Neuronal stem cell (in vitro differentiated cells): ENCODE data around the gene GJC3.

ENCODE experiments used
- DNase-seq: peaks from one replicate; pipeline ENCODE4 v3.0.0-alpha.2; 2013; ENCODE audit warnings: low spot score
- H2AFZ ChIP-seq: one replicate; pipeline ENCODE4 v1.6.1; 2013; ENCODE audit warnings: mild to moderate bottlenecking, low read length, inconsistent platforms
- H2AK5ac ChIP-seq: 2 replicates; pipeline ENCODE4 v1.6.1; 2013; ENCODE audit warnings: low read depth, mild to moderate bottlenecking, inconsistent platforms, low read length, moderate library complexity, mixed read lengths
- H2BK120ac ChIP-seq: 2 replicates; pipeline ENCODE4 v1.6.1; 2013; ENCODE audit warnings: low read depth, mild to moderate bottlenecking, inconsistent platforms, low read length, moderate library complexity, mixed read lengths
- H2BK12ac ChIP-seq: one replicate; pipeline ENCODE4 v1.6.1; 2013; ENCODE audit warnings: low read length, inconsistent platforms
- H2BK15ac ChIP-seq: 2 replicates; pipeline ENCODE4 v1.6.1; 2013; ENCODE audit warnings: mild to moderate bottlenecking, low read length, inconsistent platforms, mixed read lengths
- H2BK5ac ChIP-seq: one replicate; pipeline ENCODE4 v1.6.1; 2013; ENCODE audit warnings: inconsistent platforms, mild to moderate bottlenecking, low read length, moderate library complexity
- H3K14ac ChIP-seq: one replicate; pipeline ENCODE4 v1.6.1; 2013; ENCODE audit warnings: low read length, inconsistent platforms
- H3K18ac ChIP-seq: 2 replicates; pipeline ENCODE4 v1.6.1; 2013; ENCODE audit warnings: low read length, inconsistent platforms
- H3K23ac ChIP-seq: 2 replicates; pipeline ENCODE4 v1.6.1; 2013; ENCODE audit warnings: low read depth, mild to moderate bottlenecking, mixed read lengths, low read length, inconsistent platforms; ENCODE audit not compliant: poor library complexity
- H3K27ac ChIP-seq: replicated peaks from 3 replicates; pipeline ENCODE4 v1.5.1; 2013; ENCODE audit warnings: low read length, inconsistent platforms
- H3K27me3 ChIP-seq, 3 experiments: 2 replicates each; pipeline ENCODE4 v1.6.1; 2013; ENCODE audit warnings: low read length in 3 of 3, mild to moderate bottlenecking in 2 of 3, inconsistent platforms in 1 of 3, low read depth in 1 of 3, mixed read lengths in 1 of 3, moderate library complexity in 1 of 3; ENCODE audit not compliant: control insufficient read depth in 3 of 3, insufficient read depth in 3 of 3
- H3K36me3 ChIP-seq, 2 donors: replicated peaks in 1 of 2; 2 replicates each; pipeline ENCODE4 v1.6.1; 2013; ENCODE audit warnings: low read length in 2 of 2; ENCODE audit not compliant: control insufficient read depth in 2 of 2, insufficient read depth in 2 of 2
- H3K4ac ChIP-seq: 2 replicates; pipeline ENCODE4 v1.6.1; 2013; ENCODE audit warnings: inconsistent platforms, mild to moderate bottlenecking, low read length, moderate library complexity
- H3K4me1 ChIP-seq, 2 donors: 1 replicate in 1 of 2; 2 replicates in 1 of 2; pipeline ENCODE4 v1.6.1; 2013; ENCODE audit warnings: low read length in 2 of 2, low read depth in 1 of 2; ENCODE audit not compliant: control insufficient read depth in 2 of 2, insufficient read depth in 1 of 2
- H3K4me2 ChIP-seq: one replicate; pipeline ENCODE4 v1.6.1; 2013; ENCODE audit warnings: mild to moderate bottlenecking, low read length, inconsistent platforms; ENCODE audit not compliant: insufficient read depth, poor library complexity, severe bottlenecking
- H3K4me3 ChIP-seq, 2 donors: 2 replicates each; pipeline ENCODE4 v1.5.1; 2013; ENCODE audit warnings: low read length in 2 of 2, mild to moderate bottlenecking in 2 of 2, inconsistent platforms in 1 of 2, moderate library complexity in 1 of 2
- H3K79me1 ChIP-seq: one replicate; pipeline ENCODE4 v1.6.1; 2013; ENCODE audit warnings: low read depth, mild to moderate bottlenecking, inconsistent platforms, low read length, moderate library complexity
- H3K9ac ChIP-seq: one replicate; pipeline ENCODE4 v1.6.1; 2013; ENCODE audit warnings: mild to moderate bottlenecking, low read depth, low read length, inconsistent platforms; ENCODE audit not compliant: poor library complexity
- H3K9me3 ChIP-seq, 2 donors: replicated peaks in 1 of 2; 2 replicates each; pipeline versions ENCODE3 to v1.6.1; 2013; ENCODE audit warnings: low read length in 2 of 2, mild to moderate bottlenecking in 2 of 2, inconsistent platforms in 1 of 2, low read depth in 1 of 2, mixed read lengths in 1 of 2, moderate library complexity in 1 of 2; ENCODE audit not compliant: control insufficient read depth in 2 of 2, insufficient read depth in 1 of 2
- H4K8ac ChIP-seq: one replicate; pipeline ENCODE4 v1.6.1; 2013; ENCODE audit warnings: low read depth, mild to moderate bottlenecking, inconsistent platforms, low read length, moderate library complexity
- H4K91ac ChIP-seq: one replicate; pipeline ENCODE4 v1.6.1; 2013; ENCODE audit warnings: low read length, low read depth, mild to moderate bottlenecking, inconsistent platforms; ENCODE audit not compliant: poor library complexity
- WGBS, 2 donors: extraction: QIAGEN DNeasy Blood & Tissue Kit; methylation state at CpG; one replicate each; pipeline ENCODE4 v1.1.7; 2013; ENCODE audit warnings: missing lambda C conversion rate in 2 of 2, mixed read lengths in 1 of 2; ENCODE audit not compliant: insufficient read length in 2 of 2, insufficient replicate concordance in 1 of 2; ENCODE audit errors: extremely low coverage in 2 of 2; 5-methylcytosine and 5-hydroxymethylcytosine counted together

GJC3 gene

DNA sequence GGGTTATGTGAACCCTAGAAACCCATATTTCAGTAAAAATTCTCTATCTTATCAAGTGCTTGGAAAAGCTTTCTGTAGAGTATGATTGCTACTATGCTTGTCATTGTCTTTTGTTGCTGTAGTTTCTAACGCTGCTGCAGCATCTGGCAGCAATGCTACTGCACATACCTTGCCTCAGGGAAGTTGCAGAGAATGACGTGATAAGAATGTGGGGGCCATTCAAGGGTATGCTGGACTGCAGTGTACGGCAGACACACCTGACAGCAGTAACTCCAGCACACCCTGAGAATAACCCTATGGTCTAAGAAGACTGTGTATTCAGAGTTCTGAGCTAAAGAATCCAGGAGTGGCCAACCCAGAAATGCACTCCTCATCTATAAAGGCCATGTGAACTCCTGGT is 30.6 kb downstream of the GJC3 start:
- H3K14ac ChIP-seq, result no peak overlapping the region
- no peak overlapping the region for H3K4ac ChIP-seq
- H3K27me3 ChIP-seq, result no peaks in the 10 kb centered on the region
- no peak overlapping the region for H4K8ac ChIP-seq
- DNase-seq, result no peak
- H2BK12ac ChIP-seq, result no peak overlapping the region
- H4K91ac ChIP-seq, result no peak overlapping the region
- H3K9ac ChIP-seq, result no peak overlapping the region
- no peak overlapping the region for H2BK120ac ChIP-seq
- no peak overlapping the region for H3K23ac ChIP-seq
- no peak overlapping the region for H2AK5ac ChIP-seq
- WGBS, 2 donors, result no CpG with 5 or more reads among the region's 3 CpGs
- H3K27ac ChIP-seq, result no peak overlapping the region
- H3K79me1 ChIP-seq, result no peaks in the 10 kb centered on the region
- H3K4me2 ChIP-seq, result no peak overlapping the region
- no peak overlapping the region for H3K4me3 ChIP-seq
- H3K9me3 ChIP-seq, result peaks cover 0 to 2% of the 10 kb centered on the region in 2 donors
- no peak overlapping the region for H3K18ac ChIP-seq
- H3K36me3 ChIP-seq, result no peaks in the 10 kb centered on the region
- H2AFZ ChIP-seq, result no peak overlapping the region
- H2BK15ac ChIP-seq, result no peak overlapping the region
- H3K4me1 ChIP-seq, result no peaks in the 10 kb centered on the region
- H2BK5ac ChIP-seq, result no peak overlapping the region

DNA sequence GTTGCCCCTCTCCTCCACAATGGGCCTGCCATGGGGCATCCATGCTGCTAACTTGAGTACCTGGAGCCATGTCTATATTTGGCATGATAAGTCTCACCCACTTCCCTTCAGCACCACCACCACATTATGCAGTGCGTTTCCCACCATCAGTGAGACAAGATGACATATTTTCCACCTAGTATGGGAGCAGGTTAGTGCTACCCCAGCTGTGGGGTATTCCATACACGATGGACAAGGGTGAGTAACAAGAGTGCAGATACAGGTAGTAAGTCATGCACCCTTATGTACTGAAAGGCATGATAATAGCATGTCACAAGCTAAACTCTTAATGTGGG is 31.4 kb downstream of the GJC3 start:
- no peak overlapping the region for H3K4ac ChIP-seq
- H3K4me1 ChIP-seq, result no peaks in the 10 kb centered on the region
- no peak overlapping the region for H3K14ac ChIP-seq
- no peak overlapping the region for H2BK12ac ChIP-seq
- H2BK120ac ChIP-seq, result no peak overlapping the region
- no peak overlapping the region for H2BK15ac ChIP-seq
- no peak overlapping the region for H3K18ac ChIP-seq
- no peaks in the 10 kb centered on the region for H3K27me3 ChIP-seq
- H3K4me3 ChIP-seq, result no peak overlapping the region
- H3K4me2 ChIP-seq, result no peak overlapping the region
- H3K27ac ChIP-seq, result no peak overlapping the region
- peaks cover 0 to 2% of the 10 kb centered on the region in 2 donors for H3K9me3 ChIP-seq
- H2AFZ ChIP-seq, result no peak overlapping the region
- H4K91ac ChIP-seq, result no peak overlapping the region
- H3K36me3 ChIP-seq, result no peaks in the 10 kb centered on the region
- H3K79me1 ChIP-seq, result no peaks in the 10 kb centered on the region
- no CpG with 5 or more reads among the region's 2 CpGs for WGBS, 2 donors
- H2AK5ac ChIP-seq, result no peak overlapping the region
- H2BK5ac ChIP-seq, result no peak overlapping the region
- DNase-seq, result no peak
- no peak overlapping the region for H4K8ac ChIP-seq
- no peak overlapping the region for H3K23ac ChIP-seq
- H3K9ac ChIP-seq, result no peak overlapping the region

DNA sequence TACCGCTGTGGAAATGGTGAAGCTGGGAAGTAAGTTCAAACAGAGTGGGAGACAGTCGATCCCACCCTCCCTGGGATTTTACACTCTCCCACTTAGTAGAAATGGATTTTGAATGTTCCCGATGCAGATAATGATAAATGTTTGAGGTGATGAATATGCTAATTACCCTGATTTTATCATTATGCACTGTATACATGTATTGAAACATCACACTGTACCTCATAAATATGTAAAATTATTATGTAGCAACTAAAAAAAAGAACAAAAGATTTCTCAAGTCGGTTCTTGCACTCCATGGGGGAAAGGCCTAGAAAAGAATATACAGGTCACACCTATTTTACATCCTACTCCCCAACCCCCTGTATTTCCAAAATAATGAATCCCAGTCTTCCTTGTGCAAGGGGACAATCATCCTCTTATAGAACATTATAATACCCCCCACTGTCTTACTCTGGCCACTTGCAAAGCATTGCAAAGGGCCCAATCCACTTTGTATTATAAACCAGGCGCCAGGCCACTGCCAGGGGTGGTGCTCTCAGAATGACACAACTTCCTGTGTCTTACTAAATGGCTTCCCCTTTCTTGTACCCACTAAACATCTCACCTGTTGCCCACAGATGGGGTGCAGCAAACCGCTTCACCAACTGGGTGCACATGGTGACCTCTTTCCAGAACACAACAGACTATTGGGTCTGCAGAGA is 31.9 kb downstream of the GJC3 start:
- no peak overlapping the region for H2AK5ac ChIP-seq
- no peak overlapping the region for H2BK15ac ChIP-seq
- H3K27ac ChIP-seq, result no peak overlapping the region
- H3K4ac ChIP-seq, result no peak overlapping the region
- H2AFZ ChIP-seq, result no peak overlapping the region
- no CpG with 5 or more reads among the region's 6 CpGs for WGBS, 2 donors
- H3K9ac ChIP-seq, result no peak overlapping the region
- no peak overlapping the region for H2BK12ac ChIP-seq
- H3K14ac ChIP-seq, result no peak overlapping the region
- H3K36me3 ChIP-seq, result no peaks in the 10 kb centered on the region
- H3K23ac ChIP-seq, result no peak overlapping the region
- no peak overlapping the region for H4K8ac ChIP-seq
- DNase-seq, result no peak
- H3K4me3 ChIP-seq, result no peak overlapping the region
- H3K9me3 ChIP-seq, result peaks cover 0 to 2% of the 10 kb centered on the region in 2 donors
- no peaks in the 10 kb centered on the region for H3K4me1 ChIP-seq
- no peak overlapping the region for H3K18ac ChIP-seq
- H4K91ac ChIP-seq, result no peak overlapping the region
- H2BK5ac ChIP-seq, result no peak overlapping the region
- no peaks in the 10 kb centered on the region for H3K79me1 ChIP-seq
- no peaks in the 10 kb centered on the region for H3K27me3 ChIP-seq
- no peak overlapping the region for H3K4me2 ChIP-seq
- no peak overlapping the region for H2BK120ac ChIP-seq

DNA sequence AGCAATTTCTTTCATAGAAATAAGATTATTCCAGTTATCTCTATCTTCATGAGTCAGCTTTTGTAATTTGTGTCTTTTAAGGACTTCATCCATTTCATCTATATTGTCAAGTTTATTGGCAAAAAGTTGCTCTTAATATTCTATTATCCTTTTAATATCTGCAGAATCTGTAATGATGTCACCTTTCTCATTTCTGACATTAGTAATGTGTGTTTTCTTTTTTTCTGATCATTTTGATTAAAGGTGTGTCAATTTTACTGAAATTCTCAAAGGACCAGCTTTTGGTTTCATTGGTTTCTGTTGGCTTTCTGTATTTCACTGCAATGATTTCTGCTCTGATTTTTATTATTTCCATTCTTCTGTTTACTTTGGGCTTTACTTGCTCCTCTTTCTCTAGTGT is 34.7 kb downstream of the GJC3 start:
- H3K18ac ChIP-seq, result no peak overlapping the region

More for the DNA sequence above, 34.7 kb downstream of the GJC3 start:
- H3K4me1 ChIP-seq, result no peaks in the 10 kb centered on the region
- no peak overlapping the region for H4K8ac ChIP-seq
- no peak overlapping the region for H3K4me2 ChIP-seq
- no peak overlapping the region for H2AFZ ChIP-seq
- H3K4ac ChIP-seq, result no peak overlapping the region
- H3K14ac ChIP-seq, result no peak overlapping the region
- no peak overlapping the region for H2BK120ac ChIP-seq
- no peaks in the 10 kb centered on the region for H3K79me1 ChIP-seq
- no peak overlapping the region for H3K27ac ChIP-seq
- peaks cover 0 to 3% of the 10 kb centered on the region in 2 donors for H3K9me3 ChIP-seq
- no peak overlapping the region for H3K9ac ChIP-seq
- no peak overlapping the region for H2BK5ac ChIP-seq
- H2BK15ac ChIP-seq, result no peak overlapping the region
- no peak for DNase-seq
- H3K23ac ChIP-seq, result no peak overlapping the region
- no peaks in the 10 kb centered on the region for H3K36me3 ChIP-seq
- H3K4me3 ChIP-seq, result no peak overlapping the region
- no peak overlapping the region for H2AK5ac ChIP-seq
- no peaks in the 10 kb centered on the region for H3K27me3 ChIP-seq
- H4K91ac ChIP-seq, result no peak overlapping the region
- H2BK12ac ChIP-seq, result no peak overlapping the region
